NCI-H1436 (cell line): ENCODE data around the gene KIAA0930.
A peak's percentile ranks its signal among the peaks of the same experiment; 100 is the strongest.

Experiments used
- DNase-seq: peaks from one replicate; lab custom pipeline; 2025; lab: John Stamatoyannopoulos, UW

Gene KIAA0930

GRCh38 chr22:45237065-45237990 lies 3.4 kb downstream of the KIAA0930 start:
- no peak for DNase-seq

- no peak for DNase-seq
Observed at GRCh38 chr22:45235851-45236342, 4.8 kb downstream of the KIAA0930 start.

- DNase-seq, result peak; percentile 30
Observed at GRCh38 chr22:45235101-45235777, 5.5 kb downstream of the KIAA0930 start.

- no peak for DNase-seq
Observed at GRCh38 chr22:45233827-45234226, 6.9 kb downstream of the KIAA0930 start.

- DNase-seq, result no peak
Observed at GRCh38 chr22:45233386-45233785, 7.3 kb downstream of the KIAA0930 start.

- no peak for DNase-seq
Observed at GRCh38 chr22:45231293-45231692, 9.4 kb downstream of the KIAA0930 start.

- no peak for DNase-seq
Observed at GRCh38 chr22:45230026-45230721, 10.5 kb downstream of the KIAA0930 start.

GRCh38 chr22:45229181-45229580 lies 11.5 kb downstream of the KIAA0930 start:
- no peak for DNase-seq

- DNase-seq, result no peak
Observed at GRCh38 chr22:45228401-45228754, 12.3 kb downstream of the KIAA0930 start.

GRCh38 chr22:45227645-45228400 lies 12.9 kb downstream of the KIAA0930 start:
- no peak for DNase-seq

GRCh38 chr22:45226503-45227186 lies 14.0 kb downstream of the KIAA0930 start:
- no peak for DNase-seq

GRCh38 chr22:45225732-45226502 lies 14.8 kb downstream of the KIAA0930 start:
- DNase-seq, result no peak

GRCh38 chr22:45224988-45225731 lies 15.5 kb downstream of the KIAA0930 start:
- no peak for DNase-seq

GRCh38 chr22:45224331-45224730 lies 16.4 kb downstream of the KIAA0930 start:
- DNase-seq, result no peak

GRCh38 chr22:45223304-45224117 lies 17.2 kb downstream of the KIAA0930 start:
- no peak for DNase-seq

- no peak for DNase-seq
Observed at GRCh38 chr22:45221201-45221600, 19.5 kb downstream of the KIAA0930 start.

- no peak for DNase-seq
Observed at GRCh38 chr22:45218976-45219375, 21.7 kb downstream of the KIAA0930 start.

GRCh38 chr22:45217806-45218205 lies 22.9 kb downstream of the KIAA0930 start:
- no peak for DNase-seq

- DNase-seq, result no peak
Observed at GRCh38 chr22:45217345-45217744, 23.3 kb downstream of the KIAA0930 start.
